H7 (cell line): ENCODE measurements around the gene ADCY5. TPM values are rescaled to one million over a fixed set of nuclear protein-coding genes. Genes with fewer than 3 reads are reported as not detected.

Source experiments
- DNase-seq: peaks from one replicate; pipeline ENCODE4 v3.0.0; 2012
- H3K27me3 ChIP-seq: 2 replicates; pipeline ENCODE4 v1.6.0; 2011; ENCODE audit warnings: mild to moderate bottlenecking, low read length; ENCODE audit not compliant: control insufficient read depth, insufficient read depth
- H3K36me3 ChIP-seq: replicated peaks from 2 replicates; pipeline ENCODE4 v1.5.1; 2011; ENCODE audit warnings: low read length; ENCODE audit not compliant: control insufficient read depth, insufficient read depth
- H3K4me3 ChIP-seq: 2 replicates; pipeline ENCODE4 v1.5.1; 2011; ENCODE audit warnings: low read depth, mild to moderate bottlenecking, control low read depth, low read length, moderate library complexity; ENCODE audit not compliant: insufficient read depth
- total RNA-seq: library from RNA; depleted of rRNA; stranded (reverse); fragments of >200 nt; shearing (Covaris generic); gene quantifications from 2 replicates; pipeline ENCODE4 v1.2.3, GENCODE V29; 2014

ADCY5 gene
- total RNA-seq, 1 experiment from 2014 or later = 2.4 TPM

GRCh38 chr3:123338620-123339061, 110.2 kb downstream of the ADCY5 start:
- Histone ChIP-seq H3K4me3 (no peak overlapping the region), H3K27me3 (no peaks in the 10 kb centered on the region), H3K36me3 (no peaks in the 10 kb centered on the region)
- no peak for DNase-seq

GRCh38 chr3:123337948-123338619, 110.8 kb downstream of the ADCY5 start:
- Histone ChIP-seq H3K36me3 (no peaks in the 10 kb centered on the region), H3K4me3 (no peak overlapping the region), H3K27me3 (no peaks in the 10 kb centered on the region)
- DNase-seq = no peak

- no peaks in the 10 kb centered on the region for H3K27me3 ChIP-seq
- H3K4me3 ChIP-seq = no peak overlapping the region
- no peak for DNase-seq
- H3K36me3 ChIP-seq = no peaks in the 10 kb centered on the region
Measured at GRCh38 chr3:123337226-123337625, 111.7 kb downstream of the ADCY5 start.

- DNase-seq = no peak
- no peaks in the 10 kb centered on the region for H3K27me3 ChIP-seq
- no peak overlapping the region for H3K4me3 ChIP-seq
- H3K36me3 ChIP-seq = no peaks in the 10 kb centered on the region
Measured at GRCh38 chr3:123336441-123336851, 112.4 kb downstream of the ADCY5 start.

GRCh38 chr3:123336001-123336400, 112.9 kb downstream of the ADCY5 start:
- no peak for DNase-seq
- Histone ChIP-seq H3K36me3 (no peaks in the 10 kb centered on the region), H3K4me3 (no peak overlapping the region), H3K27me3 (no peaks in the 10 kb centered on the region)

- DNase-seq = no peak
- H3K4me3 ChIP-seq = no peak overlapping the region
- no peaks in the 10 kb centered on the region for H3K36me3 ChIP-seq
- H3K27me3 ChIP-seq = no peaks in the 10 kb centered on the region
Measured at GRCh38 chr3:123335007-123335670, 113.8 kb downstream of the ADCY5 start.

- no peak for DNase-seq
- Histone ChIP-seq H3K4me3 (no peak overlapping the region), H3K27me3 (no peaks in the 10 kb centered on the region), H3K36me3 (no peaks in the 10 kb centered on the region)
Measured at GRCh38 chr3:123334056-123334455, 114.8 kb downstream of the ADCY5 start.

GRCh38 chr3:123333401-123333800, 115.5 kb downstream of the ADCY5 start:
- no peak overlapping the region for H3K4me3 ChIP-seq
- H3K27me3 ChIP-seq = no peaks in the 10 kb centered on the region
- H3K36me3 ChIP-seq = no peaks in the 10 kb centered on the region
- DNase-seq = no peak

GRCh38 chr3:123332124-123332641, 116.7 kb downstream of the ADCY5 start:
- DNase-seq = no peak
- Histone ChIP-seq H3K27me3 (no peaks in the 10 kb centered on the region), H3K4me3 (no peak overlapping the region), H3K36me3 (no peaks in the 10 kb centered on the region)

- no peak overlapping the region for H3K4me3 ChIP-seq
- no peak for DNase-seq
- H3K27me3 ChIP-seq = no peaks in the 10 kb centered on the region
- H3K36me3 ChIP-seq = no peaks in the 10 kb centered on the region
Measured at GRCh38 chr3:123331651-123332050, 117.2 kb downstream of the ADCY5 start.

- DNase-seq = peak; percentile 68
- Histone ChIP-seq H3K4me3 (no peak overlapping the region), H3K36me3 (no peaks in the 10 kb centered on the region), H3K27me3 (no peaks in the 10 kb centered on the region)
Measured at GRCh38 chr3:123331006-123331405, 117.9 kb downstream of the ADCY5 start.

GRCh38 chr3:123330441-123330991, 118.4 kb downstream of the ADCY5 start:
- Histone ChIP-seq H3K27me3 (no peaks in the 10 kb centered on the region), H3K36me3 (no peaks in the 10 kb centered on the region), H3K4me3 (no peak overlapping the region)
- no peak for DNase-seq

- H3K27me3 ChIP-seq = no peaks in the 10 kb centered on the region
- no peak for DNase-seq
- no peaks in the 10 kb centered on the region for H3K36me3 ChIP-seq
- H3K4me3 ChIP-seq = no peak overlapping the region
Measured at GRCh38 chr3:123329636-123330340, 119.1 kb downstream of the ADCY5 start.

GRCh38 chr3:123328851-123329635, 119.8 kb downstream of the ADCY5 start:
- Histone ChIP-seq H3K27me3 (no peaks in the 10 kb centered on the region), H3K36me3 (no peaks in the 10 kb centered on the region), H3K4me3 (no peak overlapping the region)
- peak; percentile 94 for DNase-seq
